ENCODE results near the gene PTPRB. TPM values are rescaled to one million over a fixed set of nuclear protein-coding genes. Genes with fewer than 3 reads are reported as not detected.

PTPRB gene
- 2.8 and 4.2 TPM in 2 replicates for total RNA-seq

DNA sequence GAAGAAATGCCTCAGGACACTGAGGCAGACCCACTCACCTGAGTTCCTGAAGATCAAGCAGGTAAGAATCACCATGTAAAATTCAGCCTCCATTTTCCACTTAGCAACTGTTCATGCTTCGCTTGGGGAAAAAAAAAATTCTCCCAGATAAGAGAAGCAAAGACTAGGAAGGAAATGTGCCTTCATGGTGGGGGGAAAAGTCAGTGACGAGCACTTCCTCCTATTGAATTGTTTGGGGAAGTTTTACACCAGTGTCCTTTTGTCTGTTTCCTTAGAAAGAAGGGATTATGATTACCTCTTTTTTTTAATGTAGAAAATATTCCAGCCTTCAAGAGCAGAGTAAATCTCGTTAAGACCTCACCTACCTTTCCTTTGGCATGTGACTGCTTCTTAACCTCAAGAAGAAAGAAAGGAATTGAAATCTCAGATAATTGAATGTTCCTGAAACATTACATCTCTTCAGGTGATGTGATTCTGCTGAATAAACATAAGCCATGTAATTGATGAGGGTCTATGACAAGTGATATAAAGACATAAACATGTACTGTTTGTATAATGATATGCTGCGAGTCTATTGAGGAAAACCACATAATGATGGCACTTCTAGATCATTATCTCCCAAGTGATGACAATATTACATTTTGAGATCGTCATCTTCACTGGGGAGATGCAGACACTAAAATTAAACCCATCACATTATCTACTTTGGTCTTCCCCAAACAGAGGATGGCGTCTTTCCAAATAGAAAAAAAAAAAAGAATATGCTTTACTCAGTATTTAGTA, at the start of gene PTPRB:
Gene PTPRB (minus strand): TSS at position 127 of the 783 bp plus-strand sequence. CDS start 34 bp downstream, at position 93.

